ENCODE data around the gene MYL11.

MYL11 gene

DNA sequence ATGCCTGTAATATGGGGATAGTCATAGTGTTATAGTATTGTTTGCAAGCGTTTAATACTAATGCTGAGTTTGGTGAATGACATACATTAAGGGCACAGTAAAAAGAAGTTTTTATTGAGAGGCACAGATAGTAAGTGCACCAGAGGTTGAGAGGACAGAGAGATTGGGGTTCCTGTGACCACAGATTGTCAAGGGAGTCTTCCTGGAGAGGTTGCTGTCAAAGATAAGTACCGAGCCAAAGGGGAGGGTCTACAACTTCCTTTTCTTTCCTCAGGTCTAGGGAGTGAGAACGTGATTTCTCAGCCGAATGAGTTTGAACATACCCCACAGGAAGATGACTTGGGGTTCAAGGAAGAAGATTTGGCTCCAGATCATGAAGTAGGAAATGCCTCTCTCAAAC lies 22.5 kb downstream of the MYL11 start:
- no peak for DNase-seq

- no peak for DNase-seq
Measured at GRCh38 chr16:30397776-30398660, 23.4 kb downstream of the MYL11 start.

GRCh38 chr16:30398661-30399434 lies 24.2 kb downstream of the MYL11 start:
- no peak for DNase-seq

GRCh38 chr16:30399435-30400186 lies 25.0 kb downstream of the MYL11 start:
- DNase-seq: no peak

DNA sequence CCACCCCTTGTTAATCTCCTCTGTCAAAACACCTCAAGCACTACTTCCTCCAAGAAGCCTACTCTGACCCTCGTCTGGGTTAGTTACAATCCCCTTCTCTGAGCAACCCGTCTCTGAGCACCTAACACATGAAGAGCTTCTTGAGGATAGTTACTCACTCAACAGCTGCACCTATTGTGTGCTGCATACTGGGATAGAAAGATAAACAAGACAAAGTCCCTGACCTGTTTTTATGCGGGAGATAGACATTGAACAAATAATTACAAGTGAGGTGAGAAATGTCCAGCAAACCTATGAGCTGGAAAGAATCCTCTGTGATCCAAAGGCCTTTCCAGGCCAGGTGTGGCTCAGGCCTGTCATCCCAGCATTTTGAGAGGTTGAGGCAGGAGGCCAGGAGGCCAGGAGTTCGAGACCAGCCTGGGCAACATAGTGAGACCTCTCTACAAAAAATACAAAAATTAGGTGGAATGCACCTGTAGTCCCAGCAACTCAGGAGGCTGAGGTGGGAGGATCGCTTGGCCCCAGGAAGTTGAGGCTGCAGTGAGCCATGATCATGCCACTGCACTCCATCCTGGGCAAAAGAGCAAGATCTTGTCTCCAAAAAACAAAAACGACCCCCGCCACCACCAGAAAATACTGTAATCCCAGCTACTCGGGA lies 27.3 kb downstream of the MYL11 start:
- no peak for DNase-seq

DNA sequence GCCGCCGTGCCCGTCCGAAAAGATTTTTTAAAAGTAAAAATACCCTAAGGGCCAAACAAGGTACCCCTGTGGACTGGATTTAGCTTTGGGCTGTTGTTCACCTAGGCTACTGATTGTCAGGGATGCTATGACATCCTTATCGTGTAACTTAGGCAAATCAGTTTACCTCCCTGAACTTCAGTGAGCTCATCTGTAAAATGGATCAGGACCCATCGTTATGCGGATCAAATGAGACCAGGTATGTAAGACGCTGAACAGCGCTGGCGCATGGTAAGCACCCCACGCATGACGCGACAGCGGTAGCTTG lies 32.1 kb downstream of the MYL11 start:
- DNase-seq: no peak

- DNase-seq: peak; percentile 93
Measured at GRCh38 chr16:30407102-30407803, 32.7 kb downstream of the MYL11 start, which contains the start of gene ZNF771. Gene ZNF771, plus strand, starts transcription at chr16:30407606. Its CDS starts 448 bp downstream, at chr16:30408054.

- no peak for DNase-seq
Measured at GRCh38 chr16:30407804-30408534, 33.4 kb downstream of the MYL11 start.

- DNase-seq: peak; percentile 89
Measured at GRCh38 chr16:30409125-30410060, 34.8 kb downstream of the MYL11 start.

- no peak for DNase-seq
Measured at GRCh38 chr16:30413112-30413806, 38.7 kb downstream of the MYL11 start.

DNA sequence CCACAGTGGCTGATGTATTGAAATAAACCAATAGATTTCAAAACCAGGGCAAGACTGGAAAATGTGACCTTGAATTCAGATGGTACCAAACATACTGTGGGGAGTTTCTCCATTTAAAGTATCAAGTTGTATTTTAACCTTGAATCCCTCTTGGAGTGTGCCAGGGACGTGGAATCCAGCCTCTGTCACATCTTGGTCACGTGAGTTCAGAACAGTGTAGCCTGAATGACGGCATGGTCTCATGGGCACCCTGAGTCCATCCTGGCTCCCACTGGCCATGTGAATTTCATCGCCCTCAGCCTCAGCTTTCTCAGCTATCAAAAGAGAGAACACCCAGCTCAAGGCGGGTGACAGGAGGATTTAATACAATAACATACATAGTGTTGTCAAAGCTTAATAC lies 39.6 kb downstream of the MYL11 start:
- DNase-seq: no peak

DNA sequence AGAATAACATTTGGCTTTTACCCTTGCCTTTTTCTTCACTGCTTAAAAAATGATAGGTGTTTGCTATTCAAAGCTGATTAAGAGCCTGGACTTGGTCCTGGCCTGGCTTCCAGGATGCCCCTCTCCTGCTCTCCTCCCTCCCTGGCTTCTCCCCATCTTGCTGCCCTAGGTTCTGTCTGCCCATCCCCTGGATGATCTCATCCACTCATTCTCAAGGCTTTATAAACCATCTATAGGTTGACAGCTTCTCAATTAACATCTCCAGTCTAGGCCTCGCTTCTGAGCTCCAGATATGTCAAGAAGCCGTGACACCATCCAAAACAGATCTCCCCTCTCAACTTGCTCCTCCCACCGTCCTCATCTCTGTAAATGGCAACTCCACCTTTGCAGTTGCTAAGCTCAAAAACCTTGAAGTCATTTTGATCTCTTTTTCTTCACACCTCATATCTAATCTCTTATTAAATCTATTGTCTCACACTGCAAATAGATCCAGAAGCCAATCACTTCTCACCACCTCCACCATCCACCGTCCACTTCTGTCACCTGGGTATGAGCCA lies 41.5 kb downstream of the MYL11 start:
- no peak for DNase-seq

- no peak for DNase-seq
Measured at GRCh38 chr16:30416624-30417528, 42.3 kb downstream of the MYL11 start.

DNA sequence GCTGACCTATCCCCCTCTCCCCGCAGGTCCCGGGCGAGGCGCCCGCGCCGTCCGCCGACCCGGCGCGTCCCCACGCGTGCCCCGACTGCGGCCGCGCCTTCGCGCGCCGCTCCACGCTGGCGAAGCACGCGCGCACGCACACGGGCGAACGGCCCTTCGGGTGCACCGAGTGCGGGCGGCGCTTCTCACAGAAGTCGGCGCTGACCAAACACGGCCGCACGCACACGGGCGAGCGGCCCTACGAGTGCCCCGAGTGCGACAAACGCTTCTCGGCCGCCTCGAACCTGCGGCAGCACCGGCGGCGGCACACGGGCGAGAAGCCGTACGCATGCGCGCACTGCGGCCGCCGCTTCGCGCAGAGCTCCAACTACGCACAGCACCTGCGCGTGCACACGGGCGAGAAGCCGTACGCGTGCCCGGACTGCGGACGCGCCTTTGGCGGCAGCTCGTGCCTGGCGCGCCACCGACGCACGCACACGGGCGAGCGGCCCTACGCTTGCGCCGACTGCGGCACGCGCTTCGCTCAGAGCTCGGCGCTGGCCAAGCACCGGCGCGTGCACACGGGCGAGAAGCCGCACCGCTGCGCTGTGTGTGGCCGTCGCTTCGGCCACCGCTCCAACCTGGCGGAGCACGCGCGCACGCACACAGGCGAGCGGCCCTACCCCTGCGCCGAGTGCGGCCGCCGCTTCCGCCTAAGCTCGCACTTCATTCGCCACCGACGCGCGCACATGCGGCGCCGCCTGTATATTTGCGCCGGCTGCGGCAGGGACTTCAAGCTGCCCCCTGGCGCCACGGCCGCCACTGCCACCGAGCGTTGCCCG lies 43.1 kb downstream of the MYL11 start:
- peak; percentile 91 for DNase-seq

DNA sequence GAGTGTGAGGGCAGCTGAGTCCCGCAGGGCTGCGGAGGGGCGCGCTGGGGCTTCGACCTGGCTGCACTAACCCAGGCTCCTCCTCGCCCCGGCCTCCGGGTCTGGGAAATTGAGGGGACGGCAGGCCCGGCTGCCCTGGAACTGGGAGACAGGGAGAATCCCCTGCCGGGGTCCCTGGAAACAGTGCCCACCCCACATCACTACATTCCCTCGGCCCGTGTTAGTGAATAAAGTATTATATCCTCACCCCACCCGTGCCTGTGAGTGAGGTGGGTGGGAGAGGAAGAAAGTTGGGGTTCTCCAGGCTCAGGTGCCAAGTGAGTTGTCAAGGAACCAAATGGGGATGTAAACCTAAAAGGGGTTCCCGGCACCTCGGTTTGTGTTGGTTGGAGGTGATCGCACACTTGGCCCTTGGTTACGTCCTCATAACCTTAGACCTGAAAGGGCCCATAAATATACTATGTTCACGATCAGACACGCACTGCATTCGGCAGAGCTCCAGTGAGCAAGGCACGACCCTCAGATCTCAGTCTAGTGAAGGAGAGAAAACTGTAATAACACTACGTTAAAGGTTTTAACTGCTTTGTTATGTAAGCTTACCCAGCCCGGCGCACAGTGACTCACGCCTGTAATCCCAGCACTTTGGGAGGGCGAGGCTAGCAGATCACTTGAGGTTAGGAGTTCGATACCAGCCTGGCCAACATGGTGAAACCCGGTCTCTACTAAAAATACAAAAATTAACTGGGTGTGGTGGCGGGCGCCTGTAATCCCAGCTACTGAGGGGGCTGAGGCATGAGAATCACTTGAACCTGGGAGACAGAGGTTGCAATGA lies 44.0 kb downstream of the MYL11 start:
- peak; percentile 15 for DNase-seq

GRCh38 chr16:30421010-30421409 lies 46.4 kb downstream of the MYL11 start:
- no peak for DNase-seq

Data from activated naive CD4-positive, alpha-beta T cell treated with anti-CD3 and anti-CD28 coated beads, Interleukin-2, amount 50 U/mL, for 16 hours (primary cell).